HepG2 (cell line): ENCODE results near the gene UQCRC1. TPM values are rescaled to one million over a fixed set of nuclear protein-coding genes. Genes with fewer than 3 reads are reported as not detected.

Source experiments
- AGO2 ChIP-seq: fragments of 200-400 bp; formaldehyde crosslinking; optimal IDR thresholded peaks from 2 replicates; pipeline ENCODE3; 2017; ENCODE audit warnings: mild to moderate bottlenecking, low read depth, low read length, moderate library complexity
- ARHGAP35 ChIP-seq: sonication (generic); formaldehyde crosslinking; IDR thresholded peaks from 2 replicates; pipeline ENCODE4 v1.9.0; 2022; ENCODE audit warnings: mild to moderate bottlenecking, inconsistent platforms, moderate library complexity, missing genetic modification reagents, borderline replicate concordance
- FOXA3 ChIP-seq: IDR thresholded peaks from 2 replicates; pipeline ENCODE4 v1.6.1; 2016; ENCODE audit warnings: missing genetic modification reagents, missing compliant biosample characterization
- HNF1A ChIP-seq, 2 experiments: sonication (generic) in 1 of 2; formaldehyde crosslinking in 1 of 2; IDR thresholded peaks; 2 replicates each; pipeline versions ENCODE4 v1.4.0 to v1.6.1; 2016 to 2020; ENCODE audit warnings: borderline replicate concordance in 1 of 2, low read depth in 1 of 2, mild to moderate bottlenecking in 1 of 2, missing genetic modification reagents in 1 of 2
- IRF2 ChIP-seq: IDR thresholded peaks from 2 replicates; pipeline ENCODE4 v1.6.1; 2018; ENCODE audit warnings: missing genetic modification reagents, missing compliant biosample characterization
- IRX3 ChIP-seq: sonication (generic); formaldehyde crosslinking; IDR thresholded peaks from 2 replicates; pipeline ENCODE4 v1.8.1; 2023; ENCODE audit warnings: mild to moderate bottlenecking, low read depth, missing genetic modification reagents, borderline replicate concordance
- KLF16 ChIP-seq, 2 experiments: sonication (generic) in 1 of 2; formaldehyde crosslinking in 1 of 2; IDR thresholded peaks; 2 replicates each; pipeline versions ENCODE4 v1.6.1 to v1.8.0; 2016 to 2023; ENCODE audit warnings: missing genetic modification reagents in 2 of 2, missing compliant biosample characterization in 1 of 2
- MEIS1 ChIP-seq: sonication (generic); formaldehyde crosslinking; IDR thresholded peaks from 2 replicates; pipeline ENCODE4 v1.9.0; 2021; ENCODE audit warnings: mild to moderate bottlenecking, missing genetic modification reagents, moderate library complexity, borderline replicate concordance
- TAF1 ChIP-seq: sonication (generic); formaldehyde crosslinking; IDR thresholded peaks from 2 replicates; pipeline ENCODE4 v1.4.0; 2020; ENCODE audit warnings: missing genetic modification reagents
- TIGD3 ChIP-seq: sonication (generic); formaldehyde crosslinking; IDR thresholded peaks from 2 replicates; pipeline ENCODE4 v1.5.1; 2020; ENCODE audit warnings: mild to moderate bottlenecking, missing genetic modification reagents, borderline replicate concordance
- ZC3H13 ChIP-seq: sonication (generic); formaldehyde crosslinking; IDR thresholded peaks from 2 replicates; pipeline ENCODE4 v1.8.1; 2023; ENCODE audit warnings: mild to moderate bottlenecking, missing genetic modification reagents, moderate library complexity
- ZGPAT ChIP-seq: IDR thresholded peaks from 2 replicates; pipeline ENCODE4 v1.6.1; 2016; ENCODE audit warnings: mild to moderate bottlenecking
- ZNF121 ChIP-seq: sonication (generic); formaldehyde crosslinking; IDR thresholded peaks from 2 replicates; pipeline ENCODE4 v1.5.0; 2020; ENCODE audit warnings: mild to moderate bottlenecking, missing genetic modification reagents
- ZNF160 ChIP-seq: sonication (generic); formaldehyde crosslinking; IDR thresholded peaks from 2 replicates; pipeline ENCODE4 v1.8.0; 2022; ENCODE audit warnings: mild to moderate bottlenecking, inconsistent platforms, missing genetic modification reagents
- ZNF367 ChIP-seq: sonication (generic); formaldehyde crosslinking; IDR thresholded peaks from 2 replicates; pipeline ENCODE4 v1.4.0; 2020; ENCODE audit warnings: missing genetic modification reagents, borderline replicate concordance
- ZNF501 ChIP-seq: sonication (generic); formaldehyde crosslinking; IDR thresholded peaks from 2 replicates; pipeline ENCODE4 v1.5.1; 2020; ENCODE audit warnings: mild to moderate bottlenecking, moderate library complexity, missing genetic modification reagents
- ZNF740 ChIP-seq: sonication (generic); formaldehyde crosslinking; IDR thresholded peaks from 2 replicates; pipeline ENCODE4 v1.4.0; 2020; ENCODE audit warnings: missing genetic modification reagents
- ZNF766 ChIP-seq: sonication (generic); formaldehyde crosslinking; IDR thresholded peaks from 2 replicates; pipeline ENCODE4 v1.5.0; 2020; ENCODE audit warnings: missing genetic modification reagents, borderline replicate concordance
- polyA plus RNA-seq, 8 experiments: library from polyadenylated mRNA; depleted of rRNA in 3 of 8; stranded (reverse) in 7 of 8; unstranded in 1 of 8; fragments of >200 nt; fragmentation: Illumina TruSeq in 4 of 8; extraction: Trizol in 4 of 8; gene quantifications; 2 replicates each; pipeline versions ENCODE4 v1.2.1 to v1.2.3, GENCODE V29; 2011 to 2016; ENCODE audit warnings: low read depth in 4 of 8, missing spikeins in 1 of 8, mixed read lengths in 1 of 8; ENCODE audit not compliant: insufficient read depth in 1 of 8
- total RNA-seq, 5 experiments: library from RNA; depleted of rRNA; stranded (reverse); fragments of >200 nt; fragmentation: Illumina TruSeq; extraction: Trizol; gene quantifications; 2 replicates each; pipeline ENCODE4 v1.2.3, GENCODE V29; 2016; ENCODE audit warnings: low read depth in 1 of 5

The UQCRC1 gene
- total and polyA plus RNA-seq, 2 of the 13 experiments (the other 11 are each of a cell fraction or from before 2014, with no cell fraction given), result 316 to 680 TPM

- no peak for TF ChIP-seq TIGD3 (CRISPR knock-in tag)
- 0 out of 2 replicates have a peak, but pooled peaks have one; percentile 32 for TF ChIP-seq ZNF766 (CRISPR knock-in tag)
- 0 out of 2 replicates have a peak, but pooled peaks have one; percentile 40 for TF ChIP-seq ZNF121 (CRISPR knock-in tag)
- TF ChIP-seq IRF2 (CRISPR knock-in tag), result peak; percentile 91; the same call in 1 of the 2 replicates
- TF ChIP-seq ZNF740 (CRISPR knock-in tag), result 0 out of 2 replicates have a peak, but pooled peaks have one; percentile 39
- TF ChIP-seq ZNF160, result no peak
- peak; percentile 87 for TF ChIP-seq ZGPAT (CRISPR knock-in tag)
- TF ChIP-seq ARHGAP35 (CRISPR knock-in tag), result no peak
- TF ChIP-seq HNF1A (IDR thresholded peaks at IDR 0.05; ENCODE audit: low read depth), result 0 out of 2 replicates have a peak, but pooled peaks have one; percentile 52
- peak; percentile 60; the same call in 1 of the 2 replicates for TF ChIP-seq HNF1A (CRISPR knock-in tag; IDR thresholded peaks at IDR 0.05; ENCODE audit: borderline replicate concordance)
- TF ChIP-seq KLF16 (CRISPR knock-in tag; IDR thresholded peaks at IDR 0.05), result no peak
- TF ChIP-seq ZC3H13 (CRISPR knock-in tag), result peak; percentile 84
- TF ChIP-seq ZNF501 (CRISPR knock-in tag), result peak; percentile 87
- TF ChIP-seq MEIS1 (CRISPR knock-in tag), result peak; percentile 66; the same call in 1 of the 2 replicates
- TF ChIP-seq TAF1 (CRISPR knock-in tag), result peak; percentile 61; the same call in 1 of the 2 replicates
- no peak for TF ChIP-seq IRX3 (CRISPR knock-in tag)
- TF ChIP-seq FOXA3, result peak; percentile 76
- no peak for TF ChIP-seq ZNF367 (CRISPR knock-in tag)
- TF ChIP-seq AGO2, result no peak
Measured at GRCh38 chr3:48556796-48557626, 52.4 kb downstream of the UQCRC1 start, which contains the start of gene PFKFB4 (continued).
